H9 (cell line): ENCODE measurements around the gene NR0B2. TPM values are rescaled to one million over a fixed set of nuclear protein-coding genes. Genes with fewer than 3 reads are reported as not detected.

Source experiments
- DNase-seq: peaks from one replicate; pipeline ENCODE4 v3.0.0-alpha.2; 2017
- H2AFZ ChIP-seq: one replicate; pipeline ENCODE4 v1.6.1; 2013; ENCODE audit warnings: mild to moderate bottlenecking, low read length, control low read depth, moderate library complexity
- H2AK5ac ChIP-seq: 2 replicates; pipeline ENCODE4 v1.6.1; 2013; ENCODE audit warnings: low read length, control low read depth, mixed read lengths; ENCODE audit not compliant: insufficient read length
- H2BK120ac ChIP-seq: one replicate; pipeline ENCODE4 v1.6.1; 2013; ENCODE audit warnings: low read depth, mild to moderate bottlenecking, low read length, control low read depth, inconsistent platforms; ENCODE audit not compliant: poor library complexity, severe bottlenecking
- H2BK12ac ChIP-seq: 2 replicates; pipeline ENCODE4 v1.6.1; 2013; ENCODE audit warnings: low read length, control low read depth, mixed read lengths, low read depth; ENCODE audit not compliant: insufficient read length
- H2BK15ac ChIP-seq: 2 replicates; pipeline ENCODE4 v1.6.1; 2013; ENCODE audit warnings: low read depth, low read length, control low read depth
- H2BK20ac ChIP-seq: one replicate; pipeline ENCODE4 v1.6.1; 2013; ENCODE audit warnings: low read depth, mild to moderate bottlenecking, low read length, control low read depth, inconsistent platforms; ENCODE audit not compliant: poor library complexity, severe bottlenecking
- H2BK5ac ChIP-seq: 2 replicates; pipeline ENCODE4 v1.6.1; 2013; ENCODE audit warnings: low read length, control low read depth, mixed read lengths; ENCODE audit not compliant: insufficient read length
- H3K14ac ChIP-seq: 2 replicates; pipeline ENCODE4 v1.6.1; 2013; ENCODE audit warnings: low read length, control low read depth; ENCODE audit not compliant: insufficient read depth
- H3K18ac ChIP-seq: 2 replicates; pipeline ENCODE4 v1.6.1; 2013; ENCODE audit warnings: low read depth, mild to moderate bottlenecking, mixed read lengths, low read length, control low read depth; ENCODE audit not compliant: insufficient read length
- H3K23ac ChIP-seq: 2 replicates; pipeline ENCODE4 v1.6.1; 2013; ENCODE audit warnings: low read length, control low read depth, mixed read lengths, low read depth; ENCODE audit not compliant: insufficient read length
- H3K23me2 ChIP-seq: 2 replicates; pipeline ENCODE4 v1.6.1; 2013; ENCODE audit warnings: low read depth, mild to moderate bottlenecking, mixed read lengths, low read length, control low read depth; ENCODE audit not compliant: insufficient read length, poor library complexity, severe bottlenecking
- H3K27ac ChIP-seq: 2 replicates; pipeline ENCODE4 v1.5.1; 2013; ENCODE audit warnings: low read length, control low read depth, mixed read lengths, low read depth; ENCODE audit not compliant: insufficient read length
- H3K27me3 ChIP-seq: 2 replicates; pipeline ENCODE4 v1.6.1; 2013; ENCODE audit warnings: low read length, control low read depth, inconsistent platforms; ENCODE audit not compliant: insufficient read depth
- H3K4ac ChIP-seq: 2 replicates; pipeline ENCODE4 v1.6.1; 2013; ENCODE audit warnings: low read depth, mild to moderate bottlenecking, control low read depth, inconsistent platforms, low read length, moderate library complexity
- H3K4me1 ChIP-seq: 2 replicates; pipeline ENCODE4 v1.6.1; 2013; ENCODE audit warnings: low read length, control low read depth, inconsistent platforms; ENCODE audit not compliant: insufficient read depth
- H3K4me2 ChIP-seq: 2 replicates; pipeline ENCODE4 v1.6.1; 2013; ENCODE audit warnings: low read length, control low read depth, mixed read lengths; ENCODE audit not compliant: insufficient read length, insufficient read depth
- H3K56ac ChIP-seq: 2 replicates; pipeline ENCODE4 v1.6.1; 2013; ENCODE audit warnings: low read depth, mild to moderate bottlenecking, mixed read lengths, low read length, control low read depth; ENCODE audit not compliant: insufficient read length
- H3K79me1 ChIP-seq: 2 replicates; pipeline ENCODE4 v1.6.1; 2013; ENCODE audit warnings: low read depth, mild to moderate bottlenecking, moderate library complexity, low read length, control low read depth, inconsistent platforms; ENCODE audit not compliant: insufficient read depth, poor library complexity, severe bottlenecking
- H3K79me2 ChIP-seq: 2 replicates; pipeline ENCODE4 v1.6.1; 2013; ENCODE audit warnings: low read length, control low read depth, inconsistent platforms; ENCODE audit not compliant: insufficient read depth
- H3K9ac ChIP-seq: 2 replicates; pipeline ENCODE4 v1.6.1; 2013; ENCODE audit warnings: low read length, control low read depth, mixed read lengths; ENCODE audit not compliant: insufficient read length; ENCODE audit errors: extremely low read depth
- H3K9me3 ChIP-seq: one replicate; pipeline ENCODE4 v1.6.1; 2013; ENCODE audit warnings: low read depth, low read length, inconsistent platforms; ENCODE audit not compliant: control insufficient read depth
- H3T11ph ChIP-seq: one replicate; pipeline ENCODE4 v1.6.1; 2013; ENCODE audit warnings: mild to moderate bottlenecking, low read length, control low read depth, inconsistent platforms
- H4K20me1 ChIP-seq: one replicate; pipeline ENCODE4 v1.6.1; 2013; ENCODE audit not compliant: control insufficient read depth, insufficient read length, insufficient read depth
- H4K5ac ChIP-seq: 2 replicates; pipeline ENCODE4 v1.6.1; 2013; ENCODE audit warnings: low read depth, mild to moderate bottlenecking, mixed read lengths, low read length, control low read depth; ENCODE audit not compliant: insufficient read length
- H4K8ac ChIP-seq: replicated peaks from 2 replicates; pipeline ENCODE4 v1.6.1; 2013; ENCODE audit warnings: low read length, control low read depth, mixed read lengths, low read depth; ENCODE audit not compliant: insufficient read length
- H4K91ac ChIP-seq: 2 replicates; pipeline ENCODE4 v1.6.1; 2013; ENCODE audit warnings: low read depth, mild to moderate bottlenecking, moderate library complexity, mixed read lengths, low read length, control low read depth; ENCODE audit not compliant: insufficient read length
- H3K27ac Mint-ChIP-seq, 3 experiments: 2 replicates in 2 of 3; 3 replicates in 1 of 3; pipeline ENCODE4 v1.8.0; 2020 to 2021; ENCODE audit warnings: mixed read lengths in 3 of 3, mild to moderate bottlenecking in 1 of 3, moderate library complexity in 1 of 3
- H3K27me3 Mint-ChIP-seq: 2 replicates; pipeline ENCODE4 v1.8.0; 2021; ENCODE audit warnings: low read depth, mild to moderate bottlenecking, moderate library complexity, mixed read lengths
- H3K36me3 Mint-ChIP-seq, 3 experiments: 2 replicates in 2 of 3; 3 replicates in 1 of 3; pipeline ENCODE4 v1.8.0; 2020 to 2021; ENCODE audit warnings: low read depth in 3 of 3, mixed read lengths in 3 of 3; ENCODE audit not compliant: insufficient read depth in 1 of 3
- H3K4me1 Mint-ChIP-seq, 2 experiments: 2 replicates each; pipeline ENCODE4 v1.8.0; 2020; ENCODE audit warnings: mixed read lengths in 2 of 2
- H3K4me3 Mint-ChIP-seq, 2 experiments: 2 replicates in 1 of 2; 3 replicates in 1 of 2; pipeline ENCODE4 v1.8.0; 2020 to 2021; ENCODE audit warnings: mild to moderate bottlenecking in 2 of 2, mixed read lengths in 2 of 2, moderate library complexity in 1 of 2
- H3K9me3 Mint-ChIP-seq, 2 experiments: 2 replicates in 1 of 2; 3 replicates in 1 of 2; pipeline ENCODE4 v1.8.0; 2020; ENCODE audit warnings: mild to moderate bottlenecking in 2 of 2, mixed read lengths in 2 of 2, moderate library complexity in 1 of 2
- WGBS: extraction: QIAGEN DNeasy Blood & Tissue Kit; methylation state at CpG from one replicate; pipeline ENCODE4 v1.1.7; 2013; ENCODE audit warnings: missing lambda C conversion rate, low lambda C conversion rate, mixed read lengths; ENCODE audit not compliant: insufficient read length; ENCODE audit errors: extremely low coverage; 5-methylcytosine and 5-hydroxymethylcytosine counted together
- total RNA-seq: library from RNA; stranded (reverse); gene quantifications from 2 replicates; pipeline ENCODE4 v1.2.1, GENCODE V29; 2021
- TF ChIP-seq, protein P1 (sequence below): fragments of 200-600 bp; sonication (generic); conservative IDR thresholded peaks from 3 replicates; pipeline ENCODE4 v1.8.0; 2021; ENCODE audit warnings: antibody characterized with exemption, mild to moderate bottlenecking

Gene NR0B2
- total RNA-seq, 1 experiment from 2014 or later: not detected

DNA sequence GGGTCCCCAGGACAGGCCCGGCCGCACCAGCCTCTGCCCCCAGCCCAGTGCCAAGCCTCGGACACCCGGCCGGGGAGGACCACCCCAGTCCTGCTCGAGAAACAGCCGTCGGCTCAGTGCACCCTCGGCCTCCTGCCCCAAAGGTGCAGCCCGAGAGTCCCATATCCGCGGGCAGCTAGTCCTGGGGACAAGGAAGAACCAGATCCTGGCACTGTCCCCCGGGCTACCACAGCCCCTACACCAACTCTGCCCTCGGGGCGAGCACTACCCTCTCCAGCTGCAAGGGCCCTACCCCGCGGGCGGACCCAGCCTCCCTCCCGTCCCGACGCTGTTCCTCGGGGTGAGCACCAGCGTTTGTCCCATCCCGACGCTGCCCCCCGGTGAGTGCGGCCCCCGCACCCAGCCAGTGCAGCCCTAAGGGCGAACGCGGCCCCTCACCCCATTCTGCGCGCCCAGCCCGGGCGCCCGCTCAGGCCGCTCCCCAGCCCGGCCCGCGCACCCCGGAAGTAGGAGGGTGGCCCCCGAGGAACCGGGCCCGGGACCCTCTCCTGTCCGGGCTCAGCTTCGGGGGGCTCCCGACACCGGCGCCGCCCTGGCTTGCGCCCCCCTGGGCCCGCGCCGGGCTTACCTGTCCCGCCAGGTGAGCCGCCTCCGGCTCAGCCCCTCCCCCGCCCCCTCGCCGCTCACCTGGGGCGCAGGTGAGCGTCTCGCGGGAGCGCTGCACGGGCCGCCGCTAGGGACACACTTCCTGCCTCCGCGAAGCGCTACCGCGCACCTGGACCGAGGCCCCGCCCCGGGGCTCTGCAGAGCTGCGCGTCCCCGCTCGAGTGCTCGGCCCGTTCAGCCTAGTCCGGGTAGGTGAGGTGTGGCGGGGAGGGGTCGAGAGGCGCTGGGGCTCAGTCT is 46.2 kb upstream of the NR0B2 start, which contains the start of gene KDF1:
KDF1 (minus strand) TSS at position 747 of the 903 bp plus-strand sequence. CDS start 8,088 bp downstream, outside the sequence.
- Mint-ChIP-seq H3K27ac (peak within 1 kb of the TSS; percentile 70 to 93 (median 85)), H3K27me3 (no peaks in the 10 kb centered on the region; the same call in none of the 2 replicates), H3K4me1 (peaks cover 11 to 16% of the 10 kb centered on the region in 2 experiments), H3K36me3 (peaks cover 0 to 11% (median 9%) of the 10 kb centered on the region in 3 experiments; a peak in 2 of 7 replicates), H3K9me3 (peaks cover 4 to 5% of the 10 kb centered on the region in 2 experiments; a peak in 2 of 5 replicates), H3K4me3 (peak within 1 kb of the TSS; percentile 80 to 83)
- Histone ChIP-seq H3K79me1 (peaks cover 6% of the 10 kb centered on the region), H3T11ph (no peak within 1 kb of the TSS), H3K4ac (no peak within 1 kb of the TSS), H2BK120ac (no peak within 1 kb of the TSS), H3K23ac (no peak within 1 kb of the TSS), H3K14ac (peak within 1 kb of the TSS; percentile 49), H3K56ac (no peak within 1 kb of the TSS), H2BK15ac (no peak within 1 kb of the TSS), H3K4me1 (peaks cover 5% of the 10 kb centered on the region; the same call in 1 of the 2 replicates), H3K9me3 (no peaks in the 10 kb centered on the region), H3K18ac (peak within 1 kb of the TSS; percentile 61), H3K4me2 (peak within 1 kb of the TSS; percentile 99), H3K79me2 (peaks cover 2% of the 10 kb centered on the region; the same call in 1 of the 2 replicates), H3K9ac (peak within 1 kb of the TSS; percentile 76), H4K5ac (no peak within 1 kb of the TSS), H3K27me3 (no peaks in the 10 kb centered on the region), H4K91ac (no peak within 1 kb of the TSS), H2BK20ac (no peak within 1 kb of the TSS), H2AFZ (peak within 1 kb of the TSS; percentile 66), H4K20me1 (no peaks in the 10 kb centered on the region), H3K27ac (peak within 1 kb of the TSS; percentile 18), H2AK5ac (no peak within 1 kb of the TSS), H4K8ac (no peak within 1 kb of the TSS), H3K23me2 (peaks cover 12% of the 10 kb centered on the region), H2BK12ac (no peak within 1 kb of the TSS), H2BK5ac (no peak within 1 kb of the TSS)
- TF ChIP-seq, protein P1, sequence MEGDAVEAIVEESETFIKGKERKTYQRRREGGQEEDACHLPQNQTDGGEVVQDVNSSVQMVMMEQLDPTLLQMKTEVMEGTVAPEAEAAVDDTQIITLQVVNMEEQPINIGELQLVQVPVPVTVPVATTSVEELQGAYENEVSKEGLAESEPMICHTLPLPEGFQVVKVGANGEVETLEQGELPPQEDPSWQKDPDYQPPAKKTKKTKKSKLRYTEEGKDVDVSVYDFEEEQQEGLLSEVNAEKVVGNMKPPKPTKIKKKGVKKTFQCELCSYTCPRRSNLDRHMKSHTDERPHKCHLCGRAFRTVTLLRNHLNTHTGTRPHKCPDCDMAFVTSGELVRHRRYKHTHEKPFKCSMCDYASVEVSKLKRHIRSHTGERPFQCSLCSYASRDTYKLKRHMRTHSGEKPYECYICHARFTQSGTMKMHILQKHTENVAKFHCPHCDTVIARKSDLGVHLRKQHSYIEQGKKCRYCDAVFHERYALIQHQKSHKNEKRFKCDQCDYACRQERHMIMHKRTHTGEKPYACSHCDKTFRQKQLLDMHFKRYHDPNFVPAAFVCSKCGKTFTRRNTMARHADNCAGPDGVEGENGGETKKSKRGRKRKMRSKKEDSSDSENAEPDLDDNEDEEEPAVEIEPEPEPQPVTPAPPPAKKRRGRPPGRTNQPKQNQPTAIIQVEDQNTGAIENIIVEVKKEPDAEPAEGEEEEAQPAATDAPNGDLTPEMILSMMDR: peak; percentile 44
- WGBS: no CpG with 5 or more reads among the region's 86 CpGs
- peak; percentile 94 for DNase-seq
